ENCODE results near the gene SGCD. TPM values are rescaled to one million over a fixed set of nuclear protein-coding genes. Genes with fewer than 3 reads are reported as not detected.

SGCD gene
- total and polyA plus RNA-seq, 11 donors: 17.4 to 150 (median 76.9) TPM

DNA sequence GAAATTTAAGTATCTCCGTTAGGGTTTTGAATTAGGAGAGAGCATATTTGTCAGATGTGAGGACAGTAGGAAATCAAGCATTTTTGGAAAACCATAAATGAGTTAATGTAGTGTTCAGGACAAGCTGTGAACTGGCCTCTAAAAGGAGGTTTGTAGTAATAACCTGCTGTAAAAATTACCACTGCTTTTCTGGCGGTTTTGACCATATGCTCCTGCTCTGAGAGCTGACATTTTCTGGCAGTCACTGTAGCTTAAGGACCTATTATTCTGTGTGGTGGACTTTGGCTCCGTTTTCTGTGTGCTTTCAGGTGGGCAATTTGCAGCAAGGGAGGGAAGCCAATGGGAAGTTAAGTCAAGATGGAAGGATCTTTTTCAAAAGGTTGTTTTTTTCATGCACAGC, 111.1 kb downstream of the SGCD start:
- no peak for TF ChIP-seq POLR2A (IDR thresholded peaks at IDR 0.05)
- DNase-seq (no peak), ATAC-seq (no peak)
- Histone ChIP-seq H3K4me1 (peaks cover 0 to 16% (median 3%) of the 10 kb centered on the region in 12 donors), H3K9me3 (no peaks in the 10 kb centered on the region), H3K27ac (no peak overlapping the region), H3K36me3 (no peaks in the 10 kb centered on the region), H3K4me3 (no peak overlapping the region), H3K27me3 (no peaks in the 10 kb centered on the region)
- 68 to 76% (median 74%) methylated on average over 3 of the region's 3 CpGs for WGBS, 4 donors
- intact Hi-C loops (cut with DNase I): no loop called here

DNA sequence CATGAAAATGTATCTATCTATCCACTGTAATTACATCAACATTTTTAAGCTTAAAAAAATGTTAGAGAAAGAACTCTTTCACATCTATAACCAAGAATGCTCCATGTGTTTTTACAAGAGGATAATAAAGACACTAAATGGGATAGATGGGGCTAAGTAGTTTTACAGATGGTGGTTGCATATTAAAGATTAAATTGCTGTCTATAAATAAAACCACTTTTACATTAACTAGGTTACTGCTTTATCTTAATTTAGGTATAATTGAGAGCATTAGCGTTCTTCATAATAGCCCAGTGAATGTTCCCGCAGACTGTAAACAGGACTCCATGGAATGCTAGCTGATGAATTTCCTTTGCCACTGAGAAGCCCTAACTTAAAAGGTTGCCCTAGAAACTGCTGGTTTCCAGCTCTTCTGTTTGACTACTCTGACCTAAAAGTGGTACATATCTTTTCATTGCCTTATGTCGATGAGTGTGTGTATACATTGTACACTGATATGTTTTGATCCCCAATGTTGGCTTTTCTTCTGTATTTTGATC, 117.9 kb downstream of the SGCD start:
- TF ChIP-seq, protein P1, sequence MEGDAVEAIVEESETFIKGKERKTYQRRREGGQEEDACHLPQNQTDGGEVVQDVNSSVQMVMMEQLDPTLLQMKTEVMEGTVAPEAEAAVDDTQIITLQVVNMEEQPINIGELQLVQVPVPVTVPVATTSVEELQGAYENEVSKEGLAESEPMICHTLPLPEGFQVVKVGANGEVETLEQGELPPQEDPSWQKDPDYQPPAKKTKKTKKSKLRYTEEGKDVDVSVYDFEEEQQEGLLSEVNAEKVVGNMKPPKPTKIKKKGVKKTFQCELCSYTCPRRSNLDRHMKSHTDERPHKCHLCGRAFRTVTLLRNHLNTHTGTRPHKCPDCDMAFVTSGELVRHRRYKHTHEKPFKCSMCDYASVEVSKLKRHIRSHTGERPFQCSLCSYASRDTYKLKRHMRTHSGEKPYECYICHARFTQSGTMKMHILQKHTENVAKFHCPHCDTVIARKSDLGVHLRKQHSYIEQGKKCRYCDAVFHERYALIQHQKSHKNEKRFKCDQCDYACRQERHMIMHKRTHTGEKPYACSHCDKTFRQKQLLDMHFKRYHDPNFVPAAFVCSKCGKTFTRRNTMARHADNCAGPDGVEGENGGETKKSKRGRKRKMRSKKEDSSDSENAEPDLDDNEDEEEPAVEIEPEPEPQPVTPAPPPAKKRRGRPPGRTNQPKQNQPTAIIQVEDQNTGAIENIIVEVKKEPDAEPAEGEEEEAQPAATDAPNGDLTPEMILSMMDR (IDR thresholded peaks at IDR 0.05): no peak
- TF ChIP-seq POLR2A (IDR thresholded peaks at IDR 0.05): no peak
- no peak for ATAC-seq
- H3K4me3 ChIP-seq: no peak overlapping the region
- intact Hi-C loops (cut with DNase I): no loop called here
- H3K9me3 ChIP-seq: no peaks in the 10 kb centered on the region
- no peaks in the 10 kb centered on the region for H3K27me3 ChIP-seq
- WGBS, 4 donors: 54 to 60% (median 58%) methylated on average over 3 of the region's 3 CpGs
- no peaks in the 10 kb centered on the region for H3K36me3 ChIP-seq
- H3K4me1 ChIP-seq: peaks cover 0 to 20% (median 4%) of the 10 kb centered on the region in 12 donors
- DNase-seq: no peak
- no peak overlapping the region for H3K27ac ChIP-seq

DNA sequence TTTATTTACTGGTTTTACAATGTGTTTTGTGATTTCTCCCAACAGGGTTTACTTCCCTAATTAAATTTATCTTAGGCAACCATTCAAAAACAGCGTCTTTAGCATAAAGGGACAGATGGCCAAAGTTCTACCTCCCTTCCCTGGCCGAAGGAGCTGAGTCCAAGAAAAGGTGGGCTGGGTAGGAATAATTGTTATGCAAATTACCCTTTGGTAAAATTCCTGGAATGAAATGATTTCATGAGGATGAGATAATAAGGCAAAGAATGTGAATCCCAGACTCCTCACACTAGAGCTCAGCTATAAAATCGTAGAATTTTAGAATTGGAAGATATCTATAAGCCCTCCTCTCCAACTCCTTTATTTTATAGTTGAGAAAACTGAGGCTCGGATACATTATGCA, 119.6 kb downstream of the SGCD start:
- Histone ChIP-seq H3K36me3 (no peaks in the 10 kb centered on the region), H3K27me3 (no peaks in the 10 kb centered on the region), H3K4me3 (no peak overlapping the region), H3K4me1 (peaks cover 0 to 20% (median 4%) of the 10 kb centered on the region in 12 donors), H3K9me3 (no peaks in the 10 kb centered on the region), H3K27ac (no peak overlapping the region)
- intact Hi-C loops (cut with DNase I): no loop called here
- DNase-seq (no peak), ATAC-seq (no peak)
- 68 to 84% (median 76%) methylated on average over 4 of the region's 4 CpGs for WGBS, 4 donors
- TF ChIP-seq, protein P1 (IDR thresholded peaks at IDR 0.05): no peak
- TF ChIP-seq POLR2A (IDR thresholded peaks at IDR 0.05): no peak

DNA sequence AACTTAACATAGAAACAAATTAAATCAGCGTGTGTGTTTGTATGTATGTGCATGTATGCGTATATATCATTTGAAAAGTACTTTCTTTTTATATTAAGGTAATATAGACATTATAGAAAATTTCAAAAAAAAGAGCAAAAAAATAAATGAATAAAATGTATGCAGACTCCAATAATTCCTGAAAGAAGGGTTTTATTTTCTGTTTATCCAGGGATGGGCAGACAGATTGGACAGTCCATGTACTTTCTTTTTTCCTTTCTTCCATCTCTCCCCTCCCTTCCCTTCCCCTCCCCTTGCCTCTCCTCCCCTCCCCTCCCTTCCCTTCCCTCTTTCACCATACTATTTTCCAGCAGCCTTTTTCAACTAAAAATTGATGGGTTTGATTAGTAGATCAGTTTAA, 123.8 kb downstream of the SGCD start:
- 90 to 94% (median 93%) methylated on average over 2 of the region's 2 CpGs for WGBS, 4 donors
- no peak overlapping the region for H3K27ac ChIP-seq
- H3K36me3 ChIP-seq: no peaks in the 10 kb centered on the region
- intact Hi-C loops (cut with DNase I): no loop called here
- ATAC-seq (no peak), DNase-seq (no peak)
- no peaks in the 10 kb centered on the region for H3K27me3 ChIP-seq
- no peaks in the 10 kb centered on the region for H3K4me1 ChIP-seq
- TF ChIP-seq, protein P1 (IDR thresholded peaks at IDR 0.05): no peak
- no peak for TF ChIP-seq POLR2A (IDR thresholded peaks at IDR 0.05)
- no peak overlapping the region for H3K4me3 ChIP-seq
- no peaks in the 10 kb centered on the region for H3K9me3 ChIP-seq

DNA sequence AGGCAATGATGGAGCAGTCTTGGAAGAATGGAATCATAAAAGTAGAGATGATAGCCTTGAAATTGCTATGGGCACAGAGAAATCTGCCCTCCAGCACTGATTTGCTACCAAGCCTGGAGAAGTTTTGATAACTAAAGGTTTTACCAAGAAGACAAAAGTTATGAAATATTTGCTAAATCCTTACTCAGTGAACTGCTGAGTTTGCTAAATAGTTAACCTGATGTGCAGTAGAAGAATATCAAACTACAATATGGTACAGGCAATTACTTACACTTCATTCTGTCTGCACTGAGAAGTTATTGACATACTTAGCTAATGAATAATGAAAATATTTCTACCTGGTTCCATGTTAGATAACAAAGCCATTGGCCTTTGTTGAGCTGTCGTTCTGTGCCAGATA, 124.5 kb downstream of the SGCD start:
- no peak for TF ChIP-seq POLR2A (IDR thresholded peaks at IDR 0.05)
- TF ChIP-seq, protein P1 (IDR thresholded peaks at IDR 0.05): no peak
- no peaks in the 10 kb centered on the region for H3K4me1 ChIP-seq
- H3K4me3 ChIP-seq: no peak overlapping the region
- DNase-seq: no peak
- no peaks in the 10 kb centered on the region for H3K27me3 ChIP-seq
- H3K27ac ChIP-seq: no peak overlapping the region
- intact Hi-C loops (cut with DNase I): no loop called here
- no peak for ATAC-seq
- no peaks in the 10 kb centered on the region for H3K36me3 ChIP-seq
- WGBS, 4 donors: 62 to 84% (median 77%) methylated on average over 1 of the region's 1 CpG
- H3K9me3 ChIP-seq: no peaks in the 10 kb centered on the region

All from heart left ventricle (tissue), 16 donors.